ENCODE data around the gene NRG3. TPM values are rescaled to one million over a fixed set of nuclear protein-coding genes. Genes with fewer than 3 reads are reported as not detected.

The NRG3 gene
- total and polyA plus RNA-seq, 2 of the 4 experiments (the other 2 are of a cell fraction) = not detected

DNA sequence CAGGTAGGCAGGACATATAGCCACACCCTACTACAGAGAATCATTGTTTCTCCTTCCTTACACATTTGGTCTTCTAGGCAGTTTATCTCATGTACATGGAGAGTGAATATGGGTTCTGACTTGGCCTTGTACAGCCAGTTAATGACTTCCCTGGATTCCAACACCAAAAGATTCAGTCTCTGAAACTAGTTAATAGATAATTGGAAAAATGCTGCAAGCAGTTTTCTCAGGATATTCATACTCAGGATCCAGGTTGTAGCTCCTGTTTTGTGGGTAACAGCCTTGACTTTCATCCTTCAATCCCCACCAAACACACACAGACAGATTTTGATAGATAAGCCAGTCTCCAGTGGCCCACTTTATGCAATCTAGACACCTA lies 690.2 kb downstream of the NRG3 start:
- H3K18ac ChIP-seq (ENCODE audit: low read depth, low read length) = no peak overlapping the region
- BruUV-seq (replicated peaks) = no TSS peak
- no peaks in the 10 kb centered on the region for H3K79me1 ChIP-seq (ENCODE audit: low read depth in 1 of 2, low read length in 2 of 2)
- H4K8ac ChIP-seq (ENCODE audit: low read depth in 2 of 2, low read length in 2 of 2) = no peak overlapping the region
- H3K23ac ChIP-seq (ENCODE audit: low read depth, low read length) = no peak overlapping the region
- H3K9me3 ChIP-seq (ENCODE audit: control insufficient read depth, insufficient read depth, low read length) = peaks cover 7% of the 10 kb centered on the region
- H3K14ac ChIP-seq (replicated peaks; ENCODE audit: low read depth, low read length) = no peak overlapping the region
- H4K20me1 ChIP-seq (ENCODE audit: insufficient read depth, low read length) = no peaks in the 10 kb centered on the region
- no peak overlapping the region for H4K91ac ChIP-seq (ENCODE audit: insufficient read depth, low read depth, low read length)
- no peaks in the 10 kb centered on the region for H3K9me1 ChIP-seq (ENCODE audit: insufficient read depth, low read length)
- in situ Hi-C loops (cut with MboI; ENCODE audit: low sequenced_read_pairs) = no loop called here
- H2BK20ac ChIP-seq (ENCODE audit: low read depth, low read length) = no peak overlapping the region
- H3K36me3 ChIP-seq (ENCODE audit: control insufficient read depth, insufficient read depth, low read length) = no peaks in the 10 kb centered on the region
- ChIA-PET CTCF (no interaction called here), POLR2A (ENCODE audit: unreplicated experiment) (no interaction called here)
- no peak overlapping the region for H2AK5ac ChIP-seq (ENCODE audit: low read depth, low read length)
- H3K27ac ChIP-seq (ENCODE audit: insufficient read depth, low read length) = no peak overlapping the region
- DNase-seq = no peak
- TF ChIP-seq BHLHE40 (IDR thresholded peaks at IDR 0.05; ENCODE audit: low read depth, low read length) = no peak
- TF ChIP-seq POLR2A (IDR thresholded peaks at IDR 0.05; ENCODE audit: low read depth, low read length) = no peak
- no peak for TF ChIP-seq FOS (IDR thresholded peaks at IDR 0.05; ENCODE audit: low read depth, low read length)
- no peak for TF ChIP-seq SMC3 (IDR thresholded peaks at IDR 0.05; ENCODE audit: low read depth, low read length)
- TF ChIP-seq RAD21 (IDR thresholded peaks at IDR 0.05; ENCODE audit: low read length) = no peak
- TF ChIP-seq MAZ (IDR thresholded peaks at IDR 0.05; ENCODE audit: borderline replicate concordance, low read depth, low read length) = no peak
- TF ChIP-seq, protein P1, sequence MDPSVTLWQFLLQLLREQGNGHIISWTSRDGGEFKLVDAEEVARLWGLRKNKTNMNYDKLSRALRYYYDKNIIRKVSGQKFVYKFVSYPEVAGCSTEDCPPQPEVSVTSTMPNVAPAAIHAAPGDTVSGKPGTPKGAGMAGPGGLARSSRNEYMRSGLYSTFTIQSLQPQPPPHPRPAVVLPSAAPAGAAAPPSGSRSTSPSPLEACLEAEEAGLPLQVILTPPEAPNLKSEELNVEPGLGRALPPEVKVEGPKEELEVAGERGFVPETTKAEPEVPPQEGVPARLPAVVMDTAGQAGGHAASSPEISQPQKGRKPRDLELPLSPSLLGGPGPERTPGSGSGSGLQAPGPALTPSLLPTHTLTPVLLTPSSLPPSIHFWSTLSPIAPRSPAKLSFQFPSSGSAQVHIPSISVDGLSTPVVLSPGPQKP (IDR thresholded peaks at IDR 0.05; ENCODE audit: borderline replicate concordance, low read depth, low read length) = no peak
- no peak for TF ChIP-seq RFX5 (IDR thresholded peaks at IDR 0.05; ENCODE audit: low read depth, low read length)
- TF ChIP-seq MAFK (IDR thresholded peaks at IDR 0.05; ENCODE audit: low read depth, low read length) = no peak
- TF ChIP-seq CEBPB (IDR thresholded peaks at IDR 0.05; ENCODE audit: low read depth, low read length) = no peak
- TF ChIP-seq MXI1 (IDR thresholded peaks at IDR 0.05; ENCODE audit: borderline replicate concordance, low read depth, low read length) = no peak
- no peak for TF ChIP-seq CHD1 (IDR thresholded peaks at IDR 0.05; ENCODE audit: low read depth, low read length)
- TF ChIP-seq, protein P2, sequence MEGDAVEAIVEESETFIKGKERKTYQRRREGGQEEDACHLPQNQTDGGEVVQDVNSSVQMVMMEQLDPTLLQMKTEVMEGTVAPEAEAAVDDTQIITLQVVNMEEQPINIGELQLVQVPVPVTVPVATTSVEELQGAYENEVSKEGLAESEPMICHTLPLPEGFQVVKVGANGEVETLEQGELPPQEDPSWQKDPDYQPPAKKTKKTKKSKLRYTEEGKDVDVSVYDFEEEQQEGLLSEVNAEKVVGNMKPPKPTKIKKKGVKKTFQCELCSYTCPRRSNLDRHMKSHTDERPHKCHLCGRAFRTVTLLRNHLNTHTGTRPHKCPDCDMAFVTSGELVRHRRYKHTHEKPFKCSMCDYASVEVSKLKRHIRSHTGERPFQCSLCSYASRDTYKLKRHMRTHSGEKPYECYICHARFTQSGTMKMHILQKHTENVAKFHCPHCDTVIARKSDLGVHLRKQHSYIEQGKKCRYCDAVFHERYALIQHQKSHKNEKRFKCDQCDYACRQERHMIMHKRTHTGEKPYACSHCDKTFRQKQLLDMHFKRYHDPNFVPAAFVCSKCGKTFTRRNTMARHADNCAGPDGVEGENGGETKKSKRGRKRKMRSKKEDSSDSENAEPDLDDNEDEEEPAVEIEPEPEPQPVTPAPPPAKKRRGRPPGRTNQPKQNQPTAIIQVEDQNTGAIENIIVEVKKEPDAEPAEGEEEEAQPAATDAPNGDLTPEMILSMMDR (conservative IDR thresholded peaks at IDR 0.05; ENCODE audit: low read depth, low read length) = no peak
- no peak for TF ChIP-seq RCOR1 (IDR thresholded peaks at IDR 0.05; ENCODE audit: insufficient replicate concordance, low read length)
- TF ChIP-seq NFE2L2 (IDR thresholded peaks at IDR 0.05; ENCODE audit: low read depth, low read length) = no peak
- TF ChIP-seq, protein P3, sequence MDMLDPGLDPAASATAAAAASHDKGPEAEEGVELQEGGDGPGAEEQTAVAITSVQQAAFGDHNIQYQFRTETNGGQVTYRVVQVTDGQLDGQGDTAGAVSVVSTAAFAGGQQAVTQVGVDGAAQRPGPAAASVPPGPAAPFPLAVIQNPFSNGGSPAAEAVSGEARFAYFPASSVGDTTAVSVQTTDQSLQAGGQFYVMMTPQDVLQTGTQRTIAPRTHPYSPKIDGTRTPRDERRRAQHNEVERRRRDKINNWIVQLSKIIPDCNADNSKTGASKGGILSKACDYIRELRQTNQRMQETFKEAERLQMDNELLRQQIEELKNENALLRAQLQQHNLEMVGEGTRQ (IDR thresholded peaks at IDR 0.05; ENCODE audit: low read depth, low read length) = no peak
- dilution Hi-C loops (cut with HindIII; ENCODE audit: low sequenced_read_pairs, unreplicated experiment) = no loop called here
- H3K4ac ChIP-seq (ENCODE audit: low read depth, low read length) = no peak overlapping the region
- H2BK5ac ChIP-seq (ENCODE audit: low read depth, low read length, poor library complexity, severe bottlenecking) = no peak overlapping the region
- no peak overlapping the region for H3K9ac ChIP-seq (ENCODE audit: low read depth, low read length)
- no peaks in the 10 kb centered on the region for H3K4me1 ChIP-seq (ENCODE audit: control insufficient read depth, insufficient read depth, low read length)
- H2AK9ac ChIP-seq (replicated peaks; ENCODE audit: low read depth, low read length, poor library complexity) = no peak overlapping the region
- no peak overlapping the region for H2BK120ac ChIP-seq (ENCODE audit: low read depth, low read length)
- ATAC-seq (ENCODE audit: low read depth) = no peak
- no peak overlapping the region for H3K4me2 ChIP-seq (ENCODE audit: low read depth, low read length)
- intact Hi-C loops (cut with micrococcal nuclease) = no loop called here
- no peak overlapping the region for H3K56ac ChIP-seq (ENCODE audit: extremely low read depth, insufficient read depth, low read length)
- no peak overlapping the region for H2AFZ ChIP-seq (replicated peaks; ENCODE audit: low read length, poor library complexity)
- no peaks in the 10 kb centered on the region for H3K27me3 ChIP-seq (ENCODE audit: control insufficient read depth, insufficient read depth, low read length)
- H2BK15ac ChIP-seq (ENCODE audit: low read depth, low read length) = no peak overlapping the region
- H3K4me3 ChIP-seq (ENCODE audit: insufficient read depth, low read depth, low read length) = no peak overlapping the region
- no peak overlapping the region for H4K5ac ChIP-seq (ENCODE audit: low read depth, low read length)

All from IMR-90 (cell line).